KOPT-K1 (cell line): Measurements from ENCODE around the gene CCL5.

Experiments
- H3K27ac ChIP-seq: fragments of 200-600 bp; sonication (generic); 2 replicates; pipeline ENCODE4 v1.5.1; 2016; ENCODE audit warnings: antibody characterized with exemption, mild to moderate bottlenecking, low read depth, low read length; ENCODE audit not compliant: poor library complexity, severe bottlenecking
- H3K36me3 ChIP-seq: fragments of 200-600 bp; sonication (generic); 2 replicates; pipeline ENCODE4 v1.5.1; 2017; ENCODE audit warnings: antibody characterized with exemption, mild to moderate bottlenecking, low read length, moderate library complexity; ENCODE audit not compliant: insufficient read depth
- H3K9me3 ChIP-seq: fragments of 200-600 bp; sonication (generic); 2 replicates; pipeline ENCODE4 v1.5.1; 2017; ENCODE audit warnings: antibody characterized with exemption, low read length, mild to moderate bottlenecking; ENCODE audit not compliant: insufficient read depth, poor library complexity, severe bottlenecking

Gene CCL5

DNA sequence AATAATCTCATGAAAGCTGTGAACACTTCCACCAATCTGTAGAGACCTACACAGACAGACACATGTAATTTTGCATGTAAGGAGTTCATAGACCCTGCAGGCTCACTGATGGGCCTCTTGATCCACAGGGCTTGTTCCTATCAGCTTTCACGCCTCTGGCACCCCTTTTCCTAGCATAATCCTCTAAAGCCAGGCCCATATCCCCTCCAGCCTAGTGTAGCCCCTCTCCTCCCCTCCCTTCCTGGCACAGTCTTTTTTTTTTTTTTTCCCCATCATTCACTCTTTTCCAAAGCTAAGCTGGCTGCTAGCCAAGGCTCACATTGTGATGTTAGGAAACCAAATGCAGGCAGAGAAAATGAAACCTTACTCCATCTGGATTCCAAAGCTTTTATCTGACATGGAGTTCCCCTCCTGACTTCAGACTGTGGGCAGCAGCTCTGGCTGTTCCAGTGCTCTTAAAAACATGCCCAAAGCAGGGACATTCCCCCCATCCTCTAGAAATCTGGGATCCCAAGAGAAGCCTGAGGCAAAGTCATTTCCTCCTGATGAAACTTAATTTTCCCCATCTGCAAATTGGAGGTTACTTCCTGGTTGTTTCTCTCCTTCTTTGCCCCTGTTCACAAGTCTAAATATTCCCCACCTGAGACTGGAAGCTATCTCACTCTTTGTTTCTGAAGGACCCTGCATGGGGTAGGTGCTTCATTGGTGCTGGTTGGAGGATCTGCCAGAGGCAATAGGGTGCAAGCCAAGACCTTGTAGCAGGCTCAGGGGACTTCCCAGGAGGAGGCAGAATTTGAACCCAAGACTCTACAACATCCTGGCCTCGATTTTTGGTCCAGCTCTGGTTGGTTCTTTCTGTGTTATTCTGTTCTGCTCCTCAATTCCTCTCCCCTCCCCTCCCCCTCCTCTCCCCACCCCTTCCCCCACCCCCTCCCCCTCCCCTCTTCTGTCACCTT, 9.9 kb upstream of the CCL5 start:
- Histone ChIP-seq H3K36me3 (no peaks in the 10 kb centered on the region), H3K27ac (no peak overlapping the region), H3K9me3 (no peaks in the 10 kb centered on the region)

DNA sequence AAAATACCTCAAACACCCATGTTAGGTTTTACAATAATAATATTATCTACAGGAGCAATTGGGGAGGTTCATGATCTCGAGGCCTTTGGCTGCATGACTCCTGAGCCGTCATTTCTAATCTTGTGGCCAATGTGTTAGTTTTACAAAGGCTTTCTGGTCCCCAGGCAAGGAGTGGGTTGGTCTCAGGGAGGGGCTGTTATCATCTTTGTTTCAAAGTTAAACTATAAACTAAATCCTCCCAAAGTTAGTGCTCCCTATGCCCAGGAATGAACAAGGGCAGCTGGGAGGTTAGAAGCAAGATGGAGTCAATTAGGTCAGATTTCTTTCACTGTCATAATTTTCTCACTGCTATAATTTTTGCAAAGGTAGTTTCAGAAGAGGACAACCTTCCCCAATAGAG, 9.1 kb upstream of the CCL5 start:
- Histone ChIP-seq H3K27ac (no peak overlapping the region), H3K9me3 (no peaks in the 10 kb centered on the region), H3K36me3 (no peaks in the 10 kb centered on the region)

DNA sequence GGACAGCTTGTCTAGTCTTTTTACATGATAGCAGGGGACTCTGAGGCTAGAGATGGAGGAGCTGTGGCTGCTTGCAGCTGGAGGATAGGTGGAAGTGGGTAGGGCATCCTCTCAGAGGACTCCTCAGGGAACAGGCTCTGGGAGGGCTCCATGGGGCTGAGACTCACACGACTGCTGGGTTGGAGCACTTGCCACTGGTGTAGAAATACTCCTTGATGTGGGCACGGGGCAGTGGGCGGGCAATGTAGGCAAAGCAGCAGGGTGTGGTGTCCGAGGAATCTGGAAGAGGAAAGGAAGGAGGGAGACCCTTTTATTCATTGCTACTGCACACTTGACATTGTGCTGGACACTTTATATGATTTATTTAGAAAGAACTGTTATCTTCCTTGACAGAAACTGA, 1.8 kb downstream of the CCL5 start:
- Histone ChIP-seq H3K36me3 (no peaks in the 10 kb centered on the region), H3K27ac (no peak overlapping the region), H3K9me3 (no peaks in the 10 kb centered on the region)

DNA sequence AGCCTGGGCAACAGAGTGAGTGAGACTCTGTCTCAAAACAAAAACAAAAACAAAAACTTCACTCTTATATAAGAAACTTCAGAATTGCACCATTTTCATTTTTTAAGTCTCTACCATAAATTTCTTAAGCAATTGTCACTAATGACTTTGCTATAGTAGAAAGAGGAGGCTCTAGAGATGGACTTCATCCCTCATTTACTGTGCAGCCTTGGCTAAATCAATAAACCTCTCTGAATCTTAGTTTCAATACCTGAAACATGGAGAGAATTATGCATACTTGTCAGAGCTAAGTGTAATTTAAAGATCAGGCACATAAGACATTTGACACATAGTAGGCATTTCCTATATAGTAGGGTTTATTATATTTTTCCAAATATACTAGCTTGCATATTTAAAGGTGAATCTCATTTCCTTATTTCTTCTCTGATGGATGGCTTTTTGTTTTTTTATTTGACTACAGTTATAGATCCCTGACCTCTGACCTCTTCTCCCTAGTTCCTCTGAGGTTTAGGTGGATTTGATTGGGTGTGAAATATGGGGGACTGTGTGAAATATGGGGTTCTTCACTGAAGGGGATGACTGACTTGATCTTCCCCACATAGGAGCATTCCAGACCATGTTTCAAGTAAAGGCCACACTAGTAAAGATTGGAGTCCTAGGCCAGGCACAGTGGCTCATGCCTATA, 2.7 kb downstream of the CCL5 start:
- Histone ChIP-seq H3K9me3 (no peaks in the 10 kb centered on the region), H3K27ac (no peak overlapping the region), H3K36me3 (no peaks in the 10 kb centered on the region)

DNA sequence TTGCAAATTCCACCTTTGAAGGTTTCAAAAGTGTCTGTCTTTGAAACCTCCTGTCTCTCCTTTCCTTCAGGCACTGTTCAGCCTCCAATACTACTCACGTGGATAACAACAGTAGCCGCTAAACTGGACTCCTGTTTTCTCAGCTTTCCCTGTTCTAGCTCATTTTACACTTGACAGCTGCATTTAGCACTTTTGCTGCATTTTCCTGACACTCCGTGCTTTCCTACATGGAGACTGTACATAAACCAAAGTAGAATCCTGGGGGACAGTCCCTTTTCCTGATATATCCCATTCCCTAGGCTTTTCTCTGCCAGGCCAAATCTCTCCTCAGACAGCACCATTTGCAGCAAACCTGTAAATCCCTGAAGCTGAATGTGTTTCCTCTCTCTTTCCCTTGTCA, 3.6 kb downstream of the CCL5 start:
- no peak overlapping the region for H3K27ac ChIP-seq
- H3K9me3 ChIP-seq = no peaks in the 10 kb centered on the region
- H3K36me3 ChIP-seq = no peaks in the 10 kb centered on the region

DNA sequence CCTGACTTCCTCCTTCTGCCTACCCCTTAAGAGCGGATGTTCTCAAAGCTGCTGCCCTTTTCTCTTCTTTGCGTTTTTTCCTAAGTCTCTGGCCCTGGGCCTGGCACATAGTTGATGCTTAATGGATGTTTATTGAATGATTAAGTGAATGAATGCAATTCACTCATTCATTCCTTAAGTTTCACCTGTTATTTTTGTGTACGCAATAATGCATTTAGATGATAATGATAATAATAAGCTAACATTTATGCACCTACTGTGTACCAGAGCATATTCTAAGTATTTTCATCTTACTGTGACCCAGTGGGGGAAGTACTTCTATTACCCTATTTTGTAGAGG, 4.4 kb downstream of the CCL5 start:
- Histone ChIP-seq H3K9me3 (no peaks in the 10 kb centered on the region), H3K27ac (no peak overlapping the region), H3K36me3 (no peaks in the 10 kb centered on the region)

DNA sequence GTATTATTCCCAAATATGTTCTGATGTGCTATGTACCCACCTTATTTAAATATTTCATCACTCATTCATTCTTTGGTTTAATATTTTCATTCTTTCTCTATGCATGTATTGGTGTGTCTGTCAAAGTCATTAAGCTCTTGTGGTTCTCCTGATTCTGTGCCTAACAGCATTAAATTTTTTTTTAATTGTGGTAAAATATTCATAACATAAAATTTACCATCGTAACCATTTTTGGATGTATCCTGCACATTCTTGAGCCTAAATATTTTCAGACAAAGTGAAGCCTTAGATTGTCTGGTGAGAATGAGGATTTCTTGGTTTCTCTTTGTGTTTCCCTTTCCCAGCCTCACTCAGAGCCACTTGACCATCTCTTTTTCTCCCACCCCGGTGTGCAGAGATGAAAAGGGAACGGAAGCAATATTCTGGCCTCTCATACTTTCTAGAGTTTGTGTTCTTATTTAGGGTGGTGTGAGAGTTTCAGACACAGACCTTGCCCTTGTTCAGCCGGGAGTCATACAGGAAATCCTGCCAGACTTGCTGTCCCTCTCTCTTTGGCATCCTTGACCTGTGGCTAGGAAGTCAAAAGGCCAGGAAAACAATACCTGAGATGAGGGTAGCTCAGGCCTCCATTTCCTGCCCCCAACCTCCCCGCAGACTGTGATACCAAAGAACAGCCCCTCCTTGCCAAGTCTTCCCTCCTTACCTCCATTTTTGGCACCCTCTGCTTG, 4.9 kb downstream of the CCL5 start:
- H3K9me3 ChIP-seq = no peaks in the 10 kb centered on the region
- no peak overlapping the region for H3K27ac ChIP-seq
- H3K36me3 ChIP-seq = no peaks in the 10 kb centered on the region

DNA sequence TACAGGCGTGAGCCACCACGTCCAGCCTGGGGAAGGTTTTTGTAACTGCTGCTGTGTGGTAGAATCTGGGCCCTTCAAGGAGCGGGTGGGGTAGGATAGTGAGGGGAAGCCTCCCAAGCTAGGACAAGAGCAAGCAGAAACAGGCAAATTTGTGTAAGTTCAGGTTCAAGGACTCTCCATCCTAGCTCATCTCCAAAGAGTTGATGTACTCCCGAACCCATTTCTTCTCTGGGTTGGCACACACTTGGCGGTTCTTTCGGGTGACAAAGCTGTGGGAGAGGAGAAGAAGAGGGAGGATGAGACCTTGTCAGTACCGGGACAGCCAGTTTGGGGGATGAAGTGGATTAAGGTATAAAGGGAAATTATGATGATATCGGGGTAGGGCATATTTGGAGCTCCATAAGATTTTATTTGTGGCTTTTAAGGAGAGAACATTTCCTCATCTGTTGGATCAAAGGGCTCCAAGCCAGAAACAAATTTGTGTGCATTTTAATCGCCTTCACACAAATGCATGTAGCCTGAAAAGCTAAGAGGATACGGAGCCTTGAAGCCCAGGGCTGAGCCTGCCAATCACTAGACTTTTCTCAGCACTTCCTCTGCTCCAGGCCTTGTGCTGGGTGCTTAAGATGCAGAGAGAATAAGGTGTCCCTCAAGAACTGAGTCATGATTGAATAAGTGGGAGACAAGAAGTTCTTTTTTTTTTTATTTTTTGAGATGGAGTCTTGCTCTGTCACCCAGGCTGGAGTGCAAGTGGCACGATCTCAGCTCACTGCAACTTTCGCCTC, 7.8 kb downstream of the CCL5 start:
- Histone ChIP-seq H3K36me3 (no peaks in the 10 kb centered on the region), H3K27ac (no peak overlapping the region), H3K9me3 (no peaks in the 10 kb centered on the region)

DNA sequence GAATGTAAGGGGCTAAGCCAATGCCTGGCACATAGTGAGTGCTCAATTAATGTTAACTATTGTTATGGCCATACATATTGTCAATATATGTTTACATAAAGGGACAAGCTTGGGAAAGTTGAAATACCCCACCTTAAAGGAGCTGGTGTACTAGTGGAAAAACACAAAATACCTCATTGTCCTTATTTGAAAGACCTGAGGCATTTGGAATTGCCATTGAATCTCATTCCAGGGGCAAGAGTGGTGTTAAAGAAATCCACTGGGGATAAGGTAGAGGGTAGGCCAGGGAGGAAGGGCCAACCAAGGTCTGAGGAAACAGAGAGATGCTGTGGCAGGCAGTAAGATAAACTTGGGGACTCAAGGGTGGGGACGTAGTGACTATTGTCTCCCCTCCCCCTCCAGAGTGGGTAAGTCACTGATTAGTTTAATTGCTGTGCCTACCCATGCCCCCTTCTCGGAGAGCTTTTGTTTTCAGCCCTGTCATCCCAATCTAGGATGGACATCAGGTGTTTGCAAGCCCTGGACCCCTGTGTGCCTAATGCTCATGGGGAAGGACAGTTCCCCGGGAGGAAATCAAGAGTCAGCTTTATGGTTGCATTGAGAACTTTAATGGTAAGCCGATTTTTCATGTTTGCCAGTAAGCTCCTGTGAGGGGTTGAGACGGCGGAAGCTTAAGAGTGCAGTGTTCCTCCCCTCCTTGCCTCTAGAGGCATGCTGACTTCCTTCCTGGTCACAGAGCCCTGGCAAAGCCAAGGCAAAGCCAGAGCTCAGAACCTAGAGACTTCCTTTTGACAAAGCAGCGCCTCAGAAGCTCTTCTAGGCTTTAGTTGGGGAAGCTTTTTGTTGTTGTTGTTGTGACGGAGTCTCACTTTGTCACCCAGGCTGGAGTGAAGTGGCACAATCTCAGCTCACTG, 9.0 kb downstream of the CCL5 start:
- Histone ChIP-seq H3K9me3 (no peaks in the 10 kb centered on the region), H3K36me3 (no peaks in the 10 kb centered on the region), H3K27ac (no peak overlapping the region)

DNA sequence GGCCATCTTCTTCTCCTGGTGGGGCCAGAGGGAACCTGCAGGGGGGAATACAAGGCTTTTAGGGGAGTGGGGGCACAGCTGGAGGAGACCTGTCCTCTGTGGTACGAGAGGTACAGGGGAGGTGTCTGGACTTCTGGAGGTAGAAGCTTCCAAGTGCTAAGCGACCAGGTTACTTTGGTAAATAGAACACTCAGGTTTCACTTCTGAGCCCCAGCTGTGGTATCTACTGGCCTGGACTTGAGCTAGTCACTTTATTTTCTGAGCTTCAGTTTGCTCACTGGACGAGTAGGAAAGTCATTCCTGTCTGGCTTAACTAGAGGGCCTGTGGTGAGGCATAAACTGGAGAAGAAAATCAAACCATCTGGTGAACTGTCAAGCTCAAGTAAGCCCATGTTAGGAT, 11.4 kb downstream of the CCL5 start, which contains the start of gene HEATR9:
TSS of gene HEATR9 (minus strand) at position 155 of the 400 bp plus-strand sequence. CDS start at position 6, 149 bp downstream.
- Histone ChIP-seq H3K9me3 (no peaks in the 10 kb centered on the region), H3K27ac (no peak within 1 kb of the TSS), H3K36me3 (no peaks in the 10 kb centered on the region; the same call in 1 of the 2 replicates)

DNA sequence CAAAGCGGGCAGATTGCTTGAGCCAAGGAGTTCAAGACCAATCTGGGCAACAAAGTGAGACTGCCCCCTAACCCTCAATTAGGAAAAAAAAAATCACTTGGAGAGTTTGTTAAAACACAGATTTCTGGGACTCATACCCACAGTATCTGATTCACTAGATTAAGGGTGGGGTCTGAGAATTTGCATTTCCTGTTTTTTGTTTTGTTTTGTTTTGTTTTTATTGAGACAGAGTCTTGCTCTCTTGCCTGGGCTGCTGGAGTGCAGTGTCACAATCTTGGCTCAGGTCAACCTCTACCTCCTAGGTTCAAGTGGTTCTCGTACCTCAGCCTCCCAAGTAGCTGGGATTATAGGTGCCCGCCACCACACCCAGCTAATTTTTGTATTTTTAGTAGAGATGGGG, 12.6 kb downstream of the CCL5 start:
- Histone ChIP-seq H3K36me3 (no peaks in the 10 kb centered on the region; the same call in 1 of the 2 replicates), H3K27ac (no peak overlapping the region)

DNA sequence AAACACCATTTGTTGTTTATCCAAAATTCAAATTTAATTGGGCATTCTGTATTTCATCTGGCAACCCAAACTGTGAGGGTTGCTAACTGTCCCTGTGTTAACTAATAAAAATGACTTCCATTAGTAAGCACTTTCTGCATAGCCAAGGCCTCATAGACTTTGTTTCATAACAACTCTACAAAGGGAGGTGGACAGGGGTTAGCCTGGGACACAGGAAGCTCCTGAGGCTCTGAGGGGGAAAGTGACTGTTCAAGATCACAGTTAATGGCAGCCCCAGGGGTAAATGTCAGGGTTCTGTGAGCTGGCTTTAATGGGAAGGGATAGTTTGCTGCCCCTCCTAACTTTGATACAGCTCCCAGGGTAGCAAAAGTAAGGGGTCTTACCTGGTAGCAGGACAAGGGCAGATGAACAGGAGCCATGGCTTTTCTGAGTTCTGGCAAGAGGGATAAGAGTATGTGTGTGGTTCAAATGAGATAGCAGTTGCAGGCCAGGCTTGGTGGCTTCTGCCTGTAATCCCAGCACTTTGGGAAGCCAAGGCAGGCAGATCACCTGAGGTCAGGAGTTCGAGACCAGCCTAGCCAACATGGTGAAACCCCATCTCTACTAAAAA, 13.7 kb downstream of the CCL5 start:
- no peaks in the 10 kb centered on the region for H3K9me3 ChIP-seq
- H3K36me3 ChIP-seq = no peaks in the 10 kb centered on the region; the same call in 1 of the 2 replicates
- H3K27ac ChIP-seq = no peak overlapping the region

More for the DNA sequence above, 12.6 kb downstream of the CCL5 start:
- no peaks in the 10 kb centered on the region for H3K9me3 ChIP-seq
